Smooth muscle cell of the brain vasculature (primary cell): ENCODE measurements around the gene ACTN4.

Experiments
- DNase-seq: peaks from one replicate; pipeline ENCODE4 v3.0.0-alpha.2; 2012; ENCODE audit warnings: low read depth, low spot score

Gene ACTN4

DNA sequence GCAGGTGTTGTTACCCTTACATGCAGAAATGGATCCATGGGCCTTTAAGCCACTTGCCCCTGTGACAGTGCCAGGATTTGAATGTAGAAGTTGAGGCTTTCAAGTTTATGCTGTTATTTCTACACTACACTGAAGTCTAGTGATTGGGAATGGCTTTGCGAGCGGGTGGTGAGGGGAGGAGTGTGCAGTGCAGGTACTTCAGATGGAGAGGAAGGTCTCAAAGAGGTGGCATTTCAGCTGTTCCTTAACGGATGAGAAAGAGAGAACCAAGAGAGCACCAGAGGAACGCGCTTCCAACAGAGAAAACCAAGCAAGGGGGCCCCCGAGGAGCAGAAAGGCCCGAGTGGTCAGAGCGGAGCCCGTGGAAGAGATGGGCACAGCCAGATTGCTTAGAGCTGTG, 13.3 kb downstream of the ACTN4 start:
- no peak for DNase-seq

DNA sequence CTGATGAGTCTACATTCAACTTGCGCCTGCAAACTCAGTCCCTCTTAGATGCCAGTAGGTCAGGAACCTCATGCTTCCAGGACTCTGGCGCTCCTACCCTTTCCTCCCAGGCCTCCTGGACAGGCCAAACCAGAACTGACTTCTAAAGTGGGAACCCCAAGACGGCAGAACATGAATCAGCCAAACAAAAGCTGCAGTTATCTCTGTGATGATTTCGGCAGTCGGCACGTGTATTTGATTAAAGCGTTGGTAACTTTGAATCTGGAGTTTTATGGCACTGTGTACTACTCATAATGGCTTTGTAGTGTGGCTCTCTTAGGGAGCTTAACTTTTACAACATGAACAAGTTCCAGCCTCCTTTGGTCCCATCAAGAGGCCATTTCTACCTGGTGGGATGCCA, 13.7 kb downstream of the ACTN4 start:
- no peak for DNase-seq

DNA sequence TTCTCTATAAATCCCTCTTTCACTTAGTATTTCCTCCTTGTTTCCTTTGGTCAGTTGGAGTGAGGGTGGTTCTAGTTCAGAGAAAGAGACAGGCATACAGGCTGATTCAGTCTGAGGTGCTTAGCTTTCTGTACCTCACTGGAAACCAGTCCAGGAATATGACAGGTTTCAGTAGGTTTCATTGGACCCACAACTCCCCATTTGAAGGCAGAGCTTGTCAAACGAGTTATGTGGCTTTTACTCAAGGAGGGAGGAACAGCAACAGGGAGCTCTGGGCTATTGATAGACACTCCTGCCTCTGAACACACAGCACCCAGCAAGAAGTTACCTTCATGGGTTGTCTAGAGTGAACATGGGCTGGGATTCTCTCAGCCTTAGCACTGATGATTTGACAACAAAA, 14.5 kb downstream of the ACTN4 start:
- DNase-seq: no peak

DNA sequence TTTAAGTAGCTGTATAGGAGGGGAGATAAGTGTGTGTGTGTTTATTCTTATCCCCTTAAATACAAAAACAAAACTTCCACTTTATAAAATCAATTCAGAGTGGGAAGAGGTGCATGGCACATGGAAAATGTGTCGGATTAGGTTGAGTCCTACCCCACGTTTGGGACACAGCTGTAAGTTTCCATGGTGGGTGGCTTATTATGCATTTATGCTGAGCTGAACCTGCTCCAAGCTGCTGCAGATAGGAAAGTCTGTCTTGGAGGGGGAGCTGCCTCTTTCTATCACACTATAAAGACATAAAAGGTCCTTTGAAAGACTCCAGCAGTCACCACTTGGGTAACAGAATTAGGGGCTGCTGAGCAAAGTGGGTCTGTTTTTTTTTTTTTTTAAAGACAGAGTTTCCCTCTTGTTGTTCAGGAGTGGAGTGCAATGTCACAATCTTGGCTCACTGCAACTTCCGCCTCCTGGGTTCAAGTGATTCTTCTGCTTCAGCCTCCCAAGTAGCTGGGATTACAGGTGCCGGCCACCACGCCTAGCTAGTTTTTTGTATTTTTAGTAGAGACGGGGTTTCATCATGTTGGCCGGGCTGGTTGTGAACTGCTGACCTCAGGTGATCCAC, 15.2 kb downstream of the ACTN4 start:
- DNase-seq: no peak

DNA sequence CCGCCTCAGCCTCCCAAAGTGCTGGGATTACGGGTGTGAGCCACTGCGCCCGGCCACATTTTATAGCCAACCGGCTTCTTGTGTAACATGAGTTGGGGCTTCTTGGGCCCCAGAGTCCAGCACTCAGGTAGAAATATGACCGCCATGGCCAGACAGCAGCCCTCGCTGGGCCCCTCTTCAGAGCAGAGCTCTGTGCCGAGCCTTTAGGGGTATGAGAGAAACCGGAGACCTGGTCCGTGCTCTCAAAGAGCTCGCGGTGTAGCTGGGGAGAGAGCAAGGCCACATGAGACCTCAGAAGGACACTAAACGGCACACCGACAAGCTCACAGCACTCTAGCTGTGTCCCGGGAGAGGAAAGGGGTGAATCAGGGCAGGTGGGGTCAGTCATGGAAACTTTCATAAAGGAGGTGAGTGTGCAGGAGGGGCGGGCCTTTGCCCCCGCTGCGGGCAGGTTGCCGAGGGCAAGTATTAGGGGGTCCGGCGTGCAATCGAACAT, 15.8 kb downstream of the ACTN4 start:
- DNase-seq: no peak

DNA sequence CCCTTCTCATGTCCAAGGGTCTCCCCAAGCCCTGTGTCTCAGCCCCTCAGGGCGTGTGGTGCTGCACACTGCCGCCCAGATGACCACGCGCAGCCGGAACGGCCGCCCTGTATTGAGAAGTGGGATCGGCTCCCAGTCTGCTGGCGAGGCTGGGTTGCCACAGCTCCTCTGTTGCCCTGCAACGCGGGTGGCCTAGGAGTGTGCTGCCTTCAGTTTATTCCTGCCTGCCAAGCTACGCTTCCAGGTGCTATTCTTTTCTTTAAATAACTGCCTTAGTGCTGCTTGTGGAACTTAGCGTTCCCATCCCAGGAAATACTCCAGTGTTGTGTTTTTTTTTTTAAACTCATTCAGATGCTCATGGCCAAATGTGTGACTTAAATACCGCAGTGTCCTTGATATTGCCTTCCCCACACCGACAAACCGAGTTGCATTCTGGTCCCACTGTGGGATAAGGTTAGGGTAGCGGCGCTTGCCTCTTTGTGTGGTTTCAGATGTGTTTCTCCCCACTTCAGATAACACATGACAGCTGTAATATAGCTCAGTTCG, 16.6 kb downstream of the ACTN4 start:
- no peak for DNase-seq

DNA sequence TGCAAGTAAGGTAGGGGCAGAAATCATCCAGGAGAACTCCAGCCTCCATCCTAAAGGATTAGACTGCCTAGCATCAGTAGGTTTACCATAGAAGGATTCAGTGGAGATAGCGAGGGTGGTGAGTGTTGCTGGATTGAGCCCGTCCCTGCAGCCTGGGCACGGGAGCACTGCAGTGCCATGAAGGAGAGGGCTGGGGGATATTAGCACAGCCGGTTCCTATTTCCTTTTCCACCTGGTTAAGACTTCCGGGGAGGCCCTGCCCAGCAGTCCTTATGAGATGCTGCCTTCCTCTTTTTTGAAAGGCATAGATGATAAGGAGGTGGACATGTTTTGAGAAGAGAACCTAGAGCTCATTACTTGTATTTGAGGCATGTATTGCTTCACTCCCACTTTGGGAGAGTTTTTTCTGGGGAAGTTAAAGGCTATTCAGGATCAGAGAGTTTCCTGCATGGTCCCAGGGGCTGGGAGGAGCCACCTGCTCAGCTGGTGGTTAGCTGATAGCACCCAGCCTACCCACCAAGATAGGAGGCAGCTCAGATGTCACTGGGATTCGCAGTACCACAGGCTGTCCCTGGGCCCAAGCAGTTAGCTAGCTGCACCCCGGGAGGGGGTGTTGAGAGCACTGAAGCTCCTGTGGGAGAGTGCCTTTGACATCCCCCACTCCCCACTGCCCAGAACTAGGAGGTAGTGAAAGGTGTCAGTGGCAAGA, 17.2 kb downstream of the ACTN4 start:
- DNase-seq: no peak

DNA sequence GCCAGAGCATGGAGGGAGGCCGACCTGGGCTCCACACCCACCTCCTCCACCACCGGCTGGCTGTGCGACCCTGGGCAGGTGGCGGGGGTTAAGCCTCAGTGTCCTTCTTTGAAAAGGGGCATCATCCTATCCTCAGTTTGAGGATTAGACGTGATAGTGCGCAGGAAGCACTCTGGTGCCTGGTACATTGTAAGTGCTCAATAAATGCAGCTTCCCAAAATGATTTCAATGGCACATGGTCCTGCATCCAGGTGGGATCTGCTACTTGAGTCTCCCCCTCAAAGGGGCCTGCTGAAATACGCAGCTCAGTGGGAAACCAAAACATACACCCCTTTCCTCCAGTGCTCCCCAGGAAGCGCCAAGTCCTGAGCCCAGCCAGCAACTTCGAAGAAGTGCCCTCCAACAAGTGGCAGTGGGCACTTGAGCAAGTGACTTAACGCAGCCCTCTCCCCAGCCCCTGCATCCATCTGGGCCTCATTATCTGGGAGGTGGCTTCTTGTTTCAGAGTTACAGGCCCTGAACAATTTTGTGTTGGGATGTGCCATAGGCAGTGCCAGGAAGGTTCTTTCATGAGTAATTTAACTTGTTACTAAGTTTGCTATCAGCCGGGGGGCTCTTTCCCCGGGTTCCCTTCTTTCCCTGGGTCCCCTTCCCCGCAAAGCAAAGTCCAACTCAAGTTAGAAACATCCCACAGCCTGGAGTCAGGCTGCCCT, 17.9 kb downstream of the ACTN4 start:
- DNase-seq: no peak

DNA sequence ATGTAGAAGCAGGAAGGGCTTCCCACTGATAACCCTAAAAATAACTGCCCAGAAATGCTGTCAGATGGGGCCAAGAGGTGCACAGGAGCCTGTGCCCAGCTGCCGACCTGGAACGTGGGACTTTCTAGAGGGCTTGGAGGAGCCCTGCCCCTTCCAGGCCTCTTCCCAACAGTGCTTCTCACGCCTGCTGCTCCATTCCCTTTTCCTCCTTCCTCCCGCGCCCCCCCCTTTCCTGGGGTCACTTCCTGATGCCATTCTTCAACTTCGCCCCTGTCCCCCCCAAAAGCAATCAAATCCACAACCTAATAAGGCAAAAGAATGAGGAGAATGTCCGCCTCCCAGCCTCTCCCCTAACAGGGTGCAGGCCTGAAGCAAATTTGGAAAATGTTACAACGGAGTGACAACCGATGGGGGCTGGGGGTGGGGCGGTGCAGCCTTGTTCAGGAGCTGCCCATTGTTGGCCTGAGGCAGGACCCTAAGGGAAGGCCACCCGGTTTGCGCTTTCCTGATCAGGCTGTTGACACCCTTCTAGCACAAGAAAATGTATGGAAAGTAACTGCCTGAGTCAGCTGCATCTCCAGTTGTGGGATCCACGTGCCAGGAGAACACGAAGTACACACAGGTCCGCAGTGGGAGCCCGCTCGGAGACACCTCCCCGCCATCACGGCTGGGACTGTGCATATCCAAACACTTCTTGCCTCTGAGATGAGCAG, 18.7 kb downstream of the ACTN4 start:
- DNase-seq: no peak

DNA sequence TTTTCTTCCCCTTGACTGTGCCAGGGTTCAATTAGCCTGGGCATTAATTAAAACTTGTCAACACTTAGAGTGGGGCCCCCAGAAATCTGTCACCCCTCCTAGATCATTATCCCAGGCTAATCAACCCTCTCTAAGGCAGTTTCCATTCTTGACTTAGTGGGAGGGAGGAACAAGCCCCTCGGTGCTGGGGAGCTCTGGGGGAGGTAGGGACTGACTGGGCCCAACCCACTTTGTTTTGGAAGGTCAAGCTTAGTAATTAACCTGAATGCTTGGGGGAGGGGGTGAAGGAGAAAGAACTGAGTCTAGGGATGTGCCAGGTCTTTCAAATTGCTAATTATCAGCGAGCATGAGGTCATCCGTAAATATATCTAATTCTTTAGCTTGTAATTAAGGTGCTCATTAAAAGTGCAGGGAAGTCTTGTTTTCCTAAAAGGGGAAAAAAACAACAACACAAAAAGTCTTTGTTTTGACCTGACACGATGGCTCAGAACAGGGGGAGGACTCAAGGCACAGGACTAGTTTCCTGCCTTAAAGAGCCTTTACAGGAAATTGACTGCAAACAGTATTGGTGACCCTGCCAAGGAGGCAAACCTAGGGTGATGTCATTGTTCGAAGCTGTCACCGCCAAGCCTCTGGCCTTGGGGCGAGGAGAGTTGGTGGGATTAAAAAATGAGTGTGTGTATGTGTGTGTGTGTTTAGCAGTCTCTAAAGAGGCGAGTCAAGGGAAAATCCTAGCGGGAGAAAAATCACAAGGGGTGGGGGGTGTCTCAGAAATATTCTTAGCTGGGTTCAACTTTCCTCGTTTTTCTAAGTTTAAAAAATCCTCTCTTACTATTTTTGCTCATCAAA, 19.4 kb downstream of the ACTN4 start:
- DNase-seq: no peak

DNA sequence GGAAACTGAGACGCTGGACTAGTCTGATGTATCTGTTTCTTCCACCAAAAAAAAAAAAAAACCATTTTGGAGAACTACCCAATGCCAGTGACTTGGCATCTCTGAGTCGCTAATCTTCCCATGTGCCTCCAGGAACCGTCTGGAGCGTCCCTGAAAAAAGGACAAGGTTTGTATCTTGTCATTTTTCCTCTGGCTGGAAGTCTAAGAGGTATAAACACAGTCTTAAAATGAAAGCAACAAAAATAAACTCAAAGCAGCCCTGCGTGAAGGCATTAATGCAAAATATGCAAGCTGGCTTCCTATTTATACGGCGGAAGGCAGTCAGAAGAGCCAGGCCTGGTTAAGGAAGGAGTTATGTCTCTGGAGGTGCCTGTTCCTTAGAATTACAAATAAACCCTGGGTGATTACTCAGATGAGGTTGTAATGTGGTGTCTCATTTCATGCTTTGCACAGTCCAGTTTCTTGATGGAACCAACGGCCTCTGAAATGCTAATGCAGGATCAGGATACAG, 20.3 kb downstream of the ACTN4 start:
- no peak for DNase-seq

DNA sequence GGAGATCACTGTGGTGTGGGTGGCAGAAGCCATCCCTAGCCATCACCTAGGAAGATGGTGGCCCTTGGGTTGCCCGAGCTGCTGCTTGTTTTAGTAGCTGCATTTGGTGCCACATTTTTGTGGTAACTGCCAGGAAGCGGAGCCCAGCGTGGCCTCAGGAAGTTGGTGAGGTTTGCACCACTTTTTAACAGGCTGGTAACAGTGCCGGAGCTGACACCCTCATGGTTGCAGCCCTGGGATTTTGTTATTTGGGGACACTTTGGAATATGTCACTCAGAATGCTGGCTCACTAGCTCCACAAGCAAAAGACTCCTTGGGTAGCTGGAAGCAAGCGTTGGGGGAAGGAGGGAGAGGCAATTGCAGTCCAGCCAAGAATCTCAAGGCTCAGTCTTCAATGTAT, 22.1 kb downstream of the ACTN4 start:
- DNase-seq: no peak

DNA sequence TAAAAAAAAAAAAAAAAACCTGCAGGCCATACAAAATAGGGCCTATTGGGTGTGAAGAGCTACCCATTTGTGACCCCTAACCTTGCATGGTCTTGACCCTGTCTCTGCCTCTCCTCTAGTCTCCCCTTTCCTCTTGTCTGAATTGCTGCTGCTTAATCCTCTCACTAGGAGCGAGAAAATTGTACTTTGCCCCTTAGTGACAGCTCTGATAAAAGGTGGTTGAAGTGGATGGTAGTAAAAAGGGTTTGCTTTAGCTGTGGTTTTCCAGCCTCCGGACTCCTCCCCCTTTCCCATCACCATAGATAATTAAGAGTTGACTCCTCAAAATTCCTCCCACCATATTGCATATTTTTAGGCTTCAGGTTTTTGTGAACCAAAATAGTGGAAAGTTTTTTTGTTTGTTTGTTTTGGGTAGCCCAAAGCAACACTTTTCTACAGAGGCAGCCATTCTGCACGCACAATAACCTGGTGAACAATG, 23.5 kb downstream of the ACTN4 start:
- DNase-seq: no peak

DNA sequence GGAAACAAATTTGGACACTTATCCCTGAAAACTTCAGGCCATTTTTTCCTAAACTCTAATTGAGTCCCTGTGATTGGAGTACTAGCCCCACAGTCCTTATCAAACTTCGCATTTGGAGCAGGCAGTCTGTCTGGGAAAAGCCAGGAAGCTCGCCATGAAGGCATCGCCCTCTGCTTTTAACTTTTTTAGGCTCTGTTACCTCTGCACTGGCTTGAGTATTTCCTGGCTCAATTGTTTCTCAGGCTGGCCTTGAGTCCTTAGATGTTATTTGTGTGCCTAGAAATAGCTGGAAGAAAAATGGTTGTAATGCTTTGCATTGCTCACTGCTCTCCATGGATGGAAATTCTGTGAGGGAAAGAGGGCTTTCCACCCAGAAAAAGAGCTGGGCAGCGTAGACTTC, 24.2 kb downstream of the ACTN4 start:
- DNase-seq: no peak

DNA sequence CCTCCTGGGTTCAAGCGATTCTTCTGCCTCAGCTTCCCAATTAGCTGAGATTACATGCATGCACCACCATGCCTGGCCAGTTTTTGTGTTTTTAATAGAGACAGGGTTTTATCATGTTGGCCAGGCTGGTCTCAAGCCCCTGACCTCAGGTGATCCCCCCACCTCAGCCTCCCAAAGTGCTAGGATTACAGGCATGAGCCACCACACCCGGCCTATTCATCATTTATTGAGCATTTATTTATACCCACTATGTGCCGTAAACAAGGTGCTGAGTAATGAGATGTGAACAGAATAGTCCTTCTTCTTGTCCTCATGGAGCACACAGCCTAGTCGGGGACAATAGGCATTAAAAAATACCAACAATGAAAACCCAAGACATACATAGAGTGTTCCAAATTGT, 25.6 kb downstream of the ACTN4 start:
- no peak for DNase-seq

DNA sequence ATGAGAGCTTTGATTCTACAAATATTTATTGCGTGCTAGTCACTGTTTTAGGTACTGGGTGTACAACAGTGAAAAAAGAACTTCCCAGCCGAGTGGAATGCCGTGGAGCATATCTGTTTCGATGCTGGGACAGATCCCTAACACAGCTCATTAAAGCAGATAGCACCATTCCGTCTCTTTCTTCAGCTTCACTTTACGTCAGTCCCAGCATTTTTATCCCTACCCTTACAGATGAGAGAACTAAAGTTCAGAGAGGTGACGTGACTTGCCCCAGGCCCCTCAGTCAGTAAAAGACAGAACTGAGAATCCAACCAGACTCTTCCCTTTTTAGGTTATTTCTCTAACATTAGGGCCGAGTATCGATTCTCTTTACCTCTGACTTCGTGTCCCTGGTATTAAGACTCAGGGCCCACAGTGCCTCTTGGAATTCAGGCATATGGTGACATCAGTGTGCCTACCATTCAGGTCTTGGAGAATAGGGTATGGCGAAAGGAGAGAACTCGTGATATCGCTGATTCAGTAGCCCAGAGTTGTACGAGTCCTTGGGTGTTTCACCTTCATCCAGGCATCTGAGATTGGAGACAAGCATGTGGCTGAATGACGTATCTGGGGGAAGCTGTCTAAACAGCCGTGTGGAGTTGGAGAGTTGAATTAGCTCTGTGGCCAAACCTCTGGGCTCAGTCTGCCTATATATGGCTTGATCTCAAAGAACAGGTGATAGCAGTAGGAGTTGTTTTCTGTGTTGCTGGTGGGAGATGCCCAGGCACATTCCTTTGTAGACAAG, 27.1 kb downstream of the ACTN4 start:
- DNase-seq: no peak

DNA sequence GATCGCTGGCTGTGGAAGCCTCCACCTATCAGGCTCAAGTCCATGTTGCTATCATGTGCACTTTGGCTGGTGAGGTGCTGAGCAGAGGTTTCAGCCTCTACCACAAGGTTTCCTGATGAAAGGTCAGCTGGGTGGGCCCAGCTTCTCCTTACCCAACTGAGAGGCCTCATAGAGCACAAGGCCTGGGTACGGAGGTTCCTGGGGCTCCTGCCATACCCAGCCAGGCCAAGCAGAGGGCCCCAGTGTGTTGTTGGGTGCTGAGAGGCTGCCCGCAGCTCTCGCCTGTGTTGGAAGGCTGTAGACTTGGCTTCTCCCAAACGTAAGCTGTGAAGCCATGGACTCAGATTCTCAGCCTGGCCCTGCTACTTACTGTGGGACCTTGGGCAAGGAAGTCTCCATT, 28.2 kb downstream of the ACTN4 start:
- DNase-seq: no peak

DNA sequence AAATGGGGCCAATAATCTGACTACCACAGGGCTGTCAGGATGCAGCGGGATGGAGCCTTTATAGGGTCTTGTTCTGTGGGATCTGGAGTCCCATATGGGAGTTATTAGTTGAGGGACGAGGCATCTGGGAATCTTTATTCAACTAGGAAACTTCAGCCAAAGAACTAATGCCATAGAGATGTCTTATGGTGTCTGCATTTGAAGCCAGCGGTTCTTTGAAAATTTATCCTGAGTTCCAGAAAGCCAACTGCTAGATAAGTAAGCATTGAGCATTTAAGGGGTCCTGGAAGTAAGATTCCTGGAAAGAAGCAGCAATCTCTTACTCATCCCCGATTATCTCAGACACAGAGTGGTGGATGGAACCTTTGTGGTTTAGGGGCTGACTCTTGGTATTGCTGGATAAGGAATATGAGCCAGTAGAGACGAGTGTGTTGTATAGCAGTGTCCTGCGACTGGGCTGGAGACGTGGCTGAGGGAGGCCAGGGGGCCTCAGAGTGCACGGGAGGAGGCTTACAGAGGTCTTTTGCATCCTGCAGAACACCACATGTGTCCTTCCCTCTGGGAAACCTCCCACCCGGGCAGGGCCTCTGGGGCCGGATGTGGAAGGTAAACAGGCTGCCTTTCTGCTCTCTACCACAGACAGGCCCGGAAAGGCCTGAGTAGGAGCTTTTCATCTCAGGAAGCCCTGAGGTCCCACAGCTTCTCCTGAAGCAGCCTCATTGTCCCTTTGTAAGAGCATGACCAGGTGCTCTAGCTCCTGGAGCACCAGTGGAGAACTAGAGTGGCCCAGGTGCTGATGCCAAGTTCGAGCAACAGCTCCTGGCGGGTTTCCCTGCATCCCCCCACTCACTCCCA, 28.8 kb downstream of the ACTN4 start:
- no peak for DNase-seq
